ENCODE data around the gene CD99L2.

Gene CD99L2

DNA sequence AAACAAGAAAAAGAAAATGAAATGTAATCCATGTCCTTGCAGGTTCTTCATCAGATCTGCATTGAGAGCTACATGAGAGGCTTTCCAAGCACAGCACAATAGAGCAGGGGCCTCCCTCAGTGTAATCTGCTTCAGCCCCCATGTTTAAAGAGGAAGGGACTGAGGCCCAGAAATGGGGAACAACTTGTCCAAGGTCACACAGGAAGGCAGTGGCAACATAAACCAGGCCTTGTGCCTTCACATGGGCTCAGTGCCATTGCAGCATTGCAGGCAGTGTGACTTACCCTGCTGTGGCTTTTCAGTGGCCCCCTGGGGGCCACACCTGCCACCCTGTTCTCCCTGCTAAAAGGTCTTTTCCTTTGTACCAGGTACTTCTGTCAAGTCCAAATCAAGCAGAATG is 20.9 kb upstream of the CD99L2 start:
- H3K36me3 ChIP-seq (ENCODE audit: control insufficient read depth, insufficient read depth, low read length): no peaks in the 10 kb centered on the region
- no peak overlapping the region for H3K9ac ChIP-seq (ENCODE audit: low read length)
- no peaks in the 10 kb centered on the region for H3K4me1 ChIP-seq (ENCODE audit: control insufficient read depth, insufficient read depth, low read length)
- no peak overlapping the region for H3K27ac ChIP-seq (ENCODE audit: low read depth, low read length)
- no peak overlapping the region for H3K4me3 ChIP-seq (ENCODE audit: low read length)
- no peaks in the 10 kb centered on the region for H3K27me3 ChIP-seq (ENCODE audit: control insufficient read depth, insufficient read depth, low read length)

- no peaks in the 10 kb centered on the region for H3K27me3 ChIP-seq (ENCODE audit: control insufficient read depth, insufficient read depth, low read length)
- H3K27ac ChIP-seq (ENCODE audit: low read depth, low read length): no peak overlapping the region
- no peak overlapping the region for H3K9ac ChIP-seq (ENCODE audit: low read length)
- H3K4me1 ChIP-seq (ENCODE audit: control insufficient read depth, insufficient read depth, low read length): no peaks in the 10 kb centered on the region
- H3K36me3 ChIP-seq (ENCODE audit: control insufficient read depth, insufficient read depth, low read length): no peaks in the 10 kb centered on the region
- H3K4me3 ChIP-seq (ENCODE audit: low read length): no peak overlapping the region
Observed at GRCh38 chrX:150913511-150913910, 15.0 kb upstream of the CD99L2 start.

DNA sequence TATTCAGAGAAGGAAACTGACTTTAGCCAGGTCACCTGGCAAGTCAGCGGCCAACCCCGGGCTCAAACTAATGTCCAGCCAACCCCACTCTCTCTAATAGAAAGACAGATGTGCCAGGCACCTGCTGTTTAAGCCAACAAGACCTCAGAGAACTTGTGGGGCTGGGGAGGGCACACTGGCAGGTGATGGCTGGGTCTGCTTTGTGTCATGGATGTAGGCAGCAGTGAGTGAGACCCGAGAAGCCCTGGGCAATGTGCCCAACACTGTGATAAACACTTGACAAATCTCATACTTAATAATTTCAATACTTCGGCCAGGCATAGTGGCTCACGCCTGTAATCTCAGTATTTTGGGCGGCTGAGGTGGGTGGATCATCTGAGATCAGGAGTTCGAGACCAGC is 9.0 kb upstream of the CD99L2 start:
- no peak overlapping the region for H3K9ac ChIP-seq (ENCODE audit: low read length)
- H3K27me3 ChIP-seq (ENCODE audit: control insufficient read depth, insufficient read depth, low read length): no peaks in the 10 kb centered on the region
- H3K36me3 ChIP-seq (ENCODE audit: control insufficient read depth, insufficient read depth, low read length): no peaks in the 10 kb centered on the region
- H3K4me1 ChIP-seq (ENCODE audit: control insufficient read depth, insufficient read depth, low read length): no peaks in the 10 kb centered on the region
- H3K27ac ChIP-seq (ENCODE audit: low read depth, low read length): no peak overlapping the region
- H3K4me3 ChIP-seq (ENCODE audit: low read length): no peak overlapping the region

- no peaks in the 10 kb centered on the region for H3K4me1 ChIP-seq (ENCODE audit: control insufficient read depth, insufficient read depth, low read length)
- no peaks in the 10 kb centered on the region for H3K36me3 ChIP-seq (ENCODE audit: control insufficient read depth, insufficient read depth, low read length)
- no peak overlapping the region for H3K27ac ChIP-seq (ENCODE audit: low read depth, low read length)
- no peak overlapping the region for H3K4me3 ChIP-seq (ENCODE audit: low read length)
- H3K27me3 ChIP-seq (ENCODE audit: control insufficient read depth, insufficient read depth, low read length): no peaks in the 10 kb centered on the region
- H3K9ac ChIP-seq (ENCODE audit: low read length): no peak overlapping the region
Observed at GRCh38 chrX:150906694-150907093, 8.2 kb upstream of the CD99L2 start.

- Histone ChIP-seq H3K27ac (ENCODE audit: low read depth, low read length) (no peak overlapping the region), H3K27me3 (ENCODE audit: control insufficient read depth, insufficient read depth, low read length) (no peaks in the 10 kb centered on the region), H3K36me3 (ENCODE audit: control insufficient read depth, insufficient read depth, low read length) (no peaks in the 10 kb centered on the region), H3K4me1 (ENCODE audit: control insufficient read depth, insufficient read depth, low read length) (no peaks in the 10 kb centered on the region), H3K9ac (ENCODE audit: low read length) (no peak overlapping the region), H3K4me3 (ENCODE audit: low read length) (no peak overlapping the region)
Observed at GRCh38 chrX:150905293-150905692, 6.8 kb upstream of the CD99L2 start.

DNA sequence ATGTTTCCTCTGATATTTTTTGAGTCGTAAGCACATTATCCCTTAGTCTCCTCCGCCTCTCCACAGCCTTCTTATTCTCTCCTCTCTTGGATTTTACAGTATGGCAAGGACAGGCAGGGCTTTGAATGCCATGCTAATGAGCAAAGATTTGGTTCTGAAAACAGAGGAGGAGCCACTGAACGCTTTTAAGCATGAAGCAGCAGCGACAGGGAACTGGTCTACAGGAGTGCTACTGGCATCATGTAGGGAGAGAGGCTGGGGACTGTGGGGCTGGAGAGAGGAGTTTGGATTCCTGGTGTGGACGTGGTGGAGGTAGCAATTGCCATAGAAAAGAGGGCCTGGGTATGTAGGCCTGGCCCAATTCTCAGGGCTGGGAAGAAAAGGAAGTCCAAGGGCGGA is 4.6 kb upstream of the CD99L2 start:
- Histone ChIP-seq H3K36me3 (ENCODE audit: control insufficient read depth, insufficient read depth, low read length) (no peaks in the 10 kb centered on the region), H3K4me1 (ENCODE audit: control insufficient read depth, insufficient read depth, low read length) (no peaks in the 10 kb centered on the region), H3K27ac (ENCODE audit: low read depth, low read length) (no peak overlapping the region), H3K9ac (ENCODE audit: low read length) (no peak overlapping the region), H3K4me3 (ENCODE audit: low read length) (no peak overlapping the region), H3K27me3 (ENCODE audit: control insufficient read depth, insufficient read depth, low read length) (no peaks in the 10 kb centered on the region)

DNA sequence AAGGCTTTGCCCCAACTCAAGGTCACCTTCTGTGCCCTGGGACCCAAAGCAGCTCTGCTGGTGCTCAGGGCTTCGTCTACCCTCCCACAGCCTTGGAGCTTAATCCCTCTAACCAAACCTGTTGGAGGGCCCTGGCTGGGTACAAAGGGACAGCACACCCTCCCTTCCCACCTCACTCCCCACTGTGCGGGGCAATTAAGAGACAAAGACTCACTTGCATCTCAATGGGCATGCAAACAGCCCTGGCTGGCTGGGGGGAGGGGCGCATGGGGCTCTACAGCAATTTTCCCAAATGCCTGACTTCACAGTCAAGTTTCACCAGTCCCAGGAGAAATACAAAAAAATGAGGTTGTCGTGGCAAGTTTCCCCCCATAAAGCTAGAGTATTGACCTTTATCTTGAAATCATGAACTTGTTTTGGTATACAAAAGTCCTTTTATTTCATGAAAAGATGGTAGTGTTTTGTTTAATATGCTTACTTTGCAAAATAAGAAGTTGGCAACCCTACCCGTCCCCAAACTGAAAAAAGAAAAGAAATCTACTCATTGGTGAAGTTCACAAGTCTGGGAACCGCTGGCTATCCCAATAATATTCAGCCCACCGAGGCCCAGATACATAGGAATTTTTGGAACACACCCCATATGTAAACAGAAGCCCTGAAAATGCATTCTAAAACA is 4.1 kb upstream of the CD99L2 start:
- Histone ChIP-seq H3K4me1 (ENCODE audit: control insufficient read depth, insufficient read depth, low read length) (no peaks in the 10 kb centered on the region), H3K27ac (ENCODE audit: low read depth, low read length) (no peak overlapping the region), H3K4me3 (ENCODE audit: low read length) (no peak overlapping the region), H3K36me3 (ENCODE audit: control insufficient read depth, insufficient read depth, low read length) (no peaks in the 10 kb centered on the region), H3K27me3 (ENCODE audit: control insufficient read depth, insufficient read depth, low read length) (no peaks in the 10 kb centered on the region), H3K9ac (ENCODE audit: low read length) (no peak overlapping the region)

DNA sequence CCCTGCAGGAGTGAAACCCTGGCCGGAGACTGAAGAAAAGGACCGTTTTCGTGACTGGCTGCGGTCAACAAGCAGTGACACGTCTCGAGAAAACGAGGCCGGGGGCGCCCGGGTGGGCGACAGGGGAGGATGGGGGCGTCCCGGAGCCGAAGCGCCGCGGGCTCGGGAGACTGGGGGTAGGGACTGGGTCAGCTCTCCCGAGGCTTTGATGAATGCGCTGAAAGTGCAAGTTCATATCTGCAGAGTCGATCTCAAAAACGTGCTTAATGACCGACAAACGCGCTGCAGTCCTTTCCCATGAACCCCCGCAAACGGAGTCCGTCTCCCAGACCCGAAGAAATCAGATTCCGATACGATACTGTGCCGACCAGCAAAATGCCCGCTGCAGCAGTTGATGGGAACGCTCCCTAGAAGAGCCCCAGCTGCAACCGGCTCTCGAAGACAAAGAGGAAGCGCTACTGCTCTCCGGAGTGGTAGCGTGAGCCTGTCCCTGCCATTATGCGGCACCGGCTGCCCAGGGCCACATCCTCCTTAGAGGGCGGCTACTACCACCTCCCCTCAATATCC is 806 bp upstream of the CD99L2 start:
- Histone ChIP-seq H3K9ac (ENCODE audit: low read length) (peak overlapping the region; percentile 60), H3K27ac (ENCODE audit: low read depth, low read length) (peak overlapping the region; percentile 71), H3K4me1 (ENCODE audit: control insufficient read depth, insufficient read depth, low read length) (no peaks in the 10 kb centered on the region), H3K4me3 (ENCODE audit: low read length) (peak overlapping the region; percentile 80), H3K27me3 (ENCODE audit: control insufficient read depth, insufficient read depth, low read length) (no peaks in the 10 kb centered on the region), H3K36me3 (ENCODE audit: control insufficient read depth, insufficient read depth, low read length) (no peaks in the 10 kb centered on the region)

DNA sequence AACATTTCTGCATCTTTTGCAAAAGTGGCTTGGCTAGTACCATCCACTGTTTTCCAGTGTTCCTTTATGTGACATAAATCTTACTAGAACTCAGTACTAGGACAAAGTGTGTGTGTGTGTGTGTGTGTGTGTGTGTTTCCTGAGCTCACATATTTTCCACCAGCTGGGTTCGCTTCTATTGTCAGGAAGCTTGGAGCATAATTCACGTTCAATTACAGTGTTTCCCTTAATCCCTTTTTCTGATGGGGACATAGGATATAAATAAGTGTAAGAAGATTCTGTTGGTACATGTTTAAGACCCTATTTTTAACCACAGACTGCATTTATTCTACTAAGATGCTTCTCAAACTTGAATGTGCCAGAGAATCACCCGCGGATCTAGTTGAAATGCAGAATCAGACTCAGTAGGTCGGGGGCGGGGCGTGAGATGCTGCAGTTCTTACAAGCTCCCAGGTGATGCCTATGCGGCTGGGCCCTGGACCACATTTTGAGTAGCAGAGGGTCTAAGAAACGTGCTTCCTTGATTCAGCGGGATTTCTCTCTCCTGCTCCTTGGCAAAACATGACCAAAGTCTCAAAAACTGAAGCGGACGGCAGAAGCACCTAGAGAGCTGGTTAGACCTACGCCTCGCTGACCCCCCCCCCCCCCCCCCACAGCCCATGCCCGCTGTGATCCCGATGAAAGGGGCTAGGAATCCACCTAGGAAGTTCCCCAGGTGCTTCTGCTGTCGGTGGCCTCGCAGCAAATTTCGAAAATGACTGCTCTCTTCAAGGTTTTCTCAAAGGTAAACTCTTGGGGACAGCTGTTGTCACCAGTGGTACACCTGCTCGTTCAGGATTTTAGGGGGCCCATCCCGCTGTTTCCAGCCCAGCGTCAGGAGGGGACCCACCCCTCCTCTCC is 797 bp downstream of the CD99L2 start:
- H3K4me3 ChIP-seq (ENCODE audit: low read length): peak overlapping the region; percentile 64
- peak overlapping the region; percentile 72 for H3K27ac ChIP-seq (ENCODE audit: low read depth, low read length)
- H3K27me3 ChIP-seq (ENCODE audit: control insufficient read depth, insufficient read depth, low read length): no peaks in the 10 kb centered on the region
- H3K9ac ChIP-seq (ENCODE audit: low read length): no peak overlapping the region
- no peaks in the 10 kb centered on the region for H3K4me1 ChIP-seq (ENCODE audit: control insufficient read depth, insufficient read depth, low read length)
- H3K36me3 ChIP-seq (ENCODE audit: control insufficient read depth, insufficient read depth, low read length): no peaks in the 10 kb centered on the region

DNA sequence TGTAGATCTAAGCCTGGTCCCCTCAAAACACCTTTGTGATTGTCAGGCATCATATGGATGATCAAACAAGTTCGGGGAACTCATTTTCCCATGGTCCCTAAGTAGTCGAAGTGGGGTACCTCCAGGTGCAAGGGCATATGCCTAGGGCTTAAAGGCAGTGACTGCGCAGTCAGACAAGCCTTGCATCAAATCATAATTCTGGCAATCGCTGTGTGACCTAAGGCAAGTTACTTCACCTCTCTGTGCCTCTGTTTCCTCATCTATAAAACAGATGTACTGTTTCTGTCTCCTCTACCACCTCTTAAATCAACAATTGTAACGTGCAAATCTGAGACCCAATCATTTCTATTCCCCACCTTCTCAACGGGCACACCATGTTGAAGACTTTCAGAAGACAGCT is 1.8 kb downstream of the CD99L2 start:
- Histone ChIP-seq H3K27me3 (ENCODE audit: control insufficient read depth, insufficient read depth, low read length) (no peaks in the 10 kb centered on the region), H3K4me3 (ENCODE audit: low read length) (no peak overlapping the region), H3K4me1 (ENCODE audit: control insufficient read depth, insufficient read depth, low read length) (no peaks in the 10 kb centered on the region), H3K36me3 (ENCODE audit: control insufficient read depth, insufficient read depth, low read length) (no peaks in the 10 kb centered on the region), H3K27ac (ENCODE audit: low read depth, low read length) (no peak overlapping the region), H3K9ac (ENCODE audit: low read length) (no peak overlapping the region)

- Histone ChIP-seq H3K9ac (ENCODE audit: low read length) (no peak overlapping the region), H3K36me3 (ENCODE audit: control insufficient read depth, insufficient read depth, low read length) (no peaks in the 10 kb centered on the region), H3K27me3 (ENCODE audit: control insufficient read depth, insufficient read depth, low read length) (no peaks in the 10 kb centered on the region), H3K4me1 (ENCODE audit: control insufficient read depth, insufficient read depth, low read length) (no peaks in the 10 kb centered on the region), H3K27ac (ENCODE audit: low read depth, low read length) (no peak overlapping the region), H3K4me3 (ENCODE audit: low read length) (no peak overlapping the region)
Observed at GRCh38 chrX:150893936-150894335, 4.5 kb downstream of the CD99L2 start.

GRCh38 chrX:150889131-150889530 is 9.3 kb downstream of the CD99L2 start:
- no peak overlapping the region for H3K4me3 ChIP-seq (ENCODE audit: low read length)
- H3K27me3 ChIP-seq (ENCODE audit: control insufficient read depth, insufficient read depth, low read length): no peaks in the 10 kb centered on the region
- no peak overlapping the region for H3K27ac ChIP-seq (ENCODE audit: low read depth, low read length)
- H3K4me1 ChIP-seq (ENCODE audit: control insufficient read depth, insufficient read depth, low read length): no peaks in the 10 kb centered on the region
- no peaks in the 10 kb centered on the region for H3K36me3 ChIP-seq (ENCODE audit: control insufficient read depth, insufficient read depth, low read length)
- H3K9ac ChIP-seq (ENCODE audit: low read length): no peak overlapping the region

Data from rectal smooth muscle tissue (tissue), 1 donor.